ENCODE results near the gene TNRC18.

GRCh38 chr7:5276611-5277010 lies 147.0 kb downstream of the TNRC18 start:
- no peak for TF ChIP-seq CTCF (IDR thresholded peaks at IDR 0.05; ENCODE audit: low read length)
- TF ChIP-seq EZH2 (IDR thresholded peaks at IDR 0.05; ENCODE audit: borderline replicate concordance, low read length): no peak
